Endothelial cell of umbilical vein (primary cell): ENCODE measurements around the gene STMND1. TPM values are rescaled to one million over a fixed set of nuclear protein-coding genes. Genes with fewer than 3 reads are reported as not detected.

Source experiments
- BruUV-seq: library from RNA; stranded (reverse); fragments of 400-500 nt; replicated peaks from 2 replicates; lab custom pipeline; 2021; lab: Mats Ljungman, UMichigan
- CTCF ChIA-PET: fragments of 300-600, 350-600 bp; sonication (Branson Sonifier 250); formaldehyde crosslinking; loops from one replicate; lab custom pipeline; 2021; ENCODE audit warnings: antibody characterized with exemption, inconsistent platforms; lab: Charles Lee
- POLR2A ChIA-PET: fragments of 300-600, 350-600 bp; sonication (Branson Sonifier 250); formaldehyde crosslinking; loops from one replicate; lab custom pipeline; 2021; ENCODE audit warnings: antibody characterized with exemption, inconsistent platforms; lab: Charles Lee
- DNase-seq: peaks from one replicate; pipeline ENCODE4 v3.0.0-alpha.2; 2011; ENCODE audit warnings: low read depth, low spot score
- FAIRE-seq: peaks from 2 replicates; lab custom pipeline; 2011; peaks lifted over from hg19 to GRCh38; lab: Jason Lieb, UNC
- H2AFZ ChIP-seq: 2 replicates; pipeline ENCODE4 v1.6.0; 2012; ENCODE audit warnings: low read depth, low read length, control low read depth, inconsistent platforms
- H3K27ac ChIP-seq: 2 replicates; pipeline ENCODE4 v1.5.1; 2011; ENCODE audit warnings: low read depth, mild to moderate bottlenecking, control low read depth, low read length, moderate library complexity; ENCODE audit not compliant: insufficient read depth
- H3K27me3 ChIP-seq, 2 experiments: 2 replicates each; pipeline versions ENCODE4 v1.6.0 to v1.6.1; 2011; ENCODE audit warnings: low read length in 2 of 2, mixed read lengths in 1 of 2; ENCODE audit not compliant: control insufficient read depth in 2 of 2, insufficient read depth in 2 of 2
- H3K36me3 ChIP-seq, 2 experiments: 2 replicates in 1 of 2; 3 replicates in 1 of 2; pipeline ENCODE4 v1.5.1; 2011; ENCODE audit warnings: low read length in 2 of 2, mild to moderate bottlenecking in 1 of 2, moderate library complexity in 1 of 2; ENCODE audit not compliant: control insufficient read depth in 2 of 2, insufficient read depth in 2 of 2; ENCODE audit errors: extremely low read depth in 1 of 2
- H3K4me1 ChIP-seq: 3 replicates; pipeline ENCODE4 v1.5.1; 2011; ENCODE audit warnings: mild to moderate bottlenecking, low read length; ENCODE audit not compliant: control insufficient read depth, insufficient read depth; ENCODE audit errors: extremely low read depth
- H3K4me2 ChIP-seq: 2 replicates; pipeline ENCODE4 v1.6.1; 2011; ENCODE audit warnings: low read length, control low read depth, mixed read lengths; ENCODE audit not compliant: insufficient read depth
- H3K4me3 ChIP-seq, 3 experiments: fragments of 200-600 bp in 1 of 3; sonication (generic), shearing (Covaris generic) in 1 of 3; replicated peaks in 1 of 3; 2 replicates each; pipeline ENCODE4 v1.5.1; 2011 to 2016; ENCODE audit warnings: control low read depth in 3 of 3, low read length in 3 of 3, mild to moderate bottlenecking in 2 of 3, inconsistent platforms in 1 of 3, low read depth in 1 of 3, moderate library complexity in 1 of 3; ENCODE audit not compliant: insufficient read depth in 1 of 3
- H3K79me2 ChIP-seq: 2 replicates; pipeline ENCODE4 v1.6.0; 2012; ENCODE audit warnings: low read length, inconsistent platforms; ENCODE audit not compliant: control insufficient read depth, insufficient read depth
- H3K9ac ChIP-seq: replicated peaks from 2 replicates; pipeline ENCODE3; 2011; ENCODE audit warnings: low read length, control low read depth; ENCODE audit not compliant: insufficient read depth; ENCODE audit errors: extremely low read depth
- H3K9me1 ChIP-seq: replicated peaks from 3 replicates; pipeline ENCODE4 v1.6.0; 2011; ENCODE audit warnings: mild to moderate bottlenecking, low read length; ENCODE audit not compliant: control insufficient read depth, insufficient read depth; ENCODE audit errors: extremely low read depth
- H3K9me3 ChIP-seq: replicated peaks from 2 replicates; pipeline ENCODE4 v1.5.1; 2012; ENCODE audit warnings: low read length, inconsistent platforms; ENCODE audit not compliant: control insufficient read depth, insufficient read depth
- H4K20me1 ChIP-seq: replicated peaks from 2 replicates; pipeline ENCODE3; 2011; ENCODE audit warnings: mild to moderate bottlenecking, low read length; ENCODE audit not compliant: control insufficient read depth, insufficient read depth; ENCODE audit errors: extremely low read depth
- CTCF ChIP-seq, 2 donors: IDR thresholded peaks; 1 replicate in 1 of 2; 2 replicates in 1 of 2; pipeline ENCODE4 v1.5.1; 2011; ENCODE audit warnings: low read length in 2 of 2, mild to moderate bottlenecking in 2 of 2, moderate library complexity in 2 of 2, control low read depth in 1 of 2, inconsistent platforms in 1 of 2, low read depth in 1 of 2; ENCODE audit not compliant: insufficient read depth in 1 of 2; ENCODE audit errors: extremely low read depth in 1 of 2
- EZH2 ChIP-seq: IDR thresholded peaks from 2 replicates; pipeline ENCODE4 v1.6.1; 2012; ENCODE audit warnings: borderline replicate concordance, low read depth, mild to moderate bottlenecking, moderate library complexity, low read length, inconsistent platforms; ENCODE audit not compliant: severe bottlenecking
- FOS ChIP-seq: IDR thresholded peaks from 2 replicates; pipeline ENCODE4 v1.6.1; 2011; ENCODE audit warnings: mild to moderate bottlenecking, low read length, moderate library complexity, borderline replicate concordance; ENCODE audit not compliant: insufficient read depth
- GATA2 ChIP-seq: IDR thresholded peaks from 2 replicates; pipeline ENCODE4 v1.7.0; 2011; ENCODE audit warnings: low read depth, mild to moderate bottlenecking, moderate library complexity, mixed read lengths, low read length; ENCODE audit not compliant: insufficient read length, insufficient read depth
- JUN ChIP-seq: IDR thresholded peaks from 2 replicates; pipeline ENCODE4 v1.6.1; 2011; ENCODE audit warnings: borderline replicate concordance, low read depth; ENCODE audit not compliant: insufficient read length, insufficient read depth
- MAX ChIP-seq: IDR thresholded peaks from 2 replicates; pipeline ENCODE4 v1.6.1; 2011; ENCODE audit not compliant: insufficient read depth, insufficient read length
- MYC ChIP-seq: IDR thresholded peaks from one replicate; pipeline ENCODE4 v1.6.1; 2011; ENCODE audit warnings: mild to moderate bottlenecking, low read depth, low read length
- POLR2A ChIP-seq: IDR thresholded peaks from 2 replicates; pipeline ENCODE4 v1.6.1; 2012; ENCODE audit warnings: low read depth, mild to moderate bottlenecking, control low read depth, low read length
- POLR2AphosphoS5 ChIP-seq: IDR thresholded peaks from 2 replicates; pipeline ENCODE4 v1.6.1; 2012; ENCODE audit warnings: low read depth, mild to moderate bottlenecking, control low read depth, low read length, moderate library complexity; ENCODE audit not compliant: insufficient read depth
- dilution Hi-C: fragments of 300-500 bp; cut with MboI; formaldehyde crosslinking; loops from one replicate; pipeline ENCODE4 v1.15.0; 2019; ENCODE audit warnings: low sequenced_read_pairs; ENCODE audit not compliant: extremely low pct_ligation_motif_present
- intact Hi-C: fragments of 100-400 bp; cut with micrococcal nuclease; formaldehyde crosslinking; loops from one replicate; pipeline ENCODE4 v1.10.0; 2022
- polyA plus RNA-seq, 4 experiments: library from polyadenylated mRNA; depleted of rRNA in 3 of 4; stranded (reverse) in 3 of 4; unstranded in 1 of 4; fragments of >200 nt; gene quantifications; 2 replicates each; pipeline versions ENCODE4 v1.2.1 to v1.2.3, GENCODE V29; 2011 to 2012; ENCODE audit warnings: missing spikeins in 1 of 4
- total RNA-seq: library from RNA; stranded (reverse); gene quantifications from 2 replicates; pipeline ENCODE4 v1.2.3, GENCODE V29; 2021

STMND1 gene
- total and polyA plus RNA-seq, 2 donors (not counting 3 experiments of a cell fraction or from before 2014, with no cell fraction given), result not detected

GRCh38 chr6:17178754-17179529, 77.1 kb downstream of the STMND1 start:
- no peak overlapping the region for H3K4me3 ChIP-seq
- CTCF ChIA-PET, result interaction anchor here (1.1 kb wide), 1 partner anchor 405 kb away, joined by 3 read pairs; no protein-coding TSS in a partner anchor
- intact Hi-C loops (no loop called here), dilution Hi-C loops (no loop called here)
- H3K27me3 ChIP-seq, result no peaks in the 10 kb centered on the region
- no peaks in the 10 kb centered on the region for H3K4me1 ChIP-seq
- H3K9me1 ChIP-seq, result no peaks in the 10 kb centered on the region
- POLR2A ChIA-PET, result no interaction called here
- H3K36me3 ChIP-seq, result no peaks in the 10 kb centered on the region
- H3K79me2 ChIP-seq, result no peaks in the 10 kb centered on the region
- no peak overlapping the region for H3K9ac ChIP-seq
- no peak for TF ChIP-seq JUN
- TF ChIP-seq GATA2, result no peak
- TF ChIP-seq CTCF (IDR thresholded peaks at IDR 0.05; ENCODE audit: extremely low read depth in 1 of 2, insufficient read depth in 1 of 2, low read depth in 1 of 2, low read length in 2 of 2), result no peak
- no peak for TF ChIP-seq EZH2
- TF ChIP-seq POLR2A, result no peak
- TF ChIP-seq MYC, result no peak
- TF ChIP-seq POLR2AphosphoS5, result no peak
- no peak for TF ChIP-seq MAX
- TF ChIP-seq FOS, result no peak
- H3K27ac ChIP-seq, result no peak overlapping the region
- H2AFZ ChIP-seq, result no peak overlapping the region
- BruUV-seq, result no TSS peak
- H4K20me1 ChIP-seq, result no peaks in the 10 kb centered on the region
- no peak for FAIRE-seq
- no peak for DNase-seq
- no peak overlapping the region for H3K4me2 ChIP-seq
- H3K9me3 ChIP-seq, result no peaks in the 10 kb centered on the region
